GM12864 (cell line): Measurements from ENCODE around the gene ZMYND11.

Experiments
- DNase-seq: peaks from one replicate; pipeline ENCODE4 v3.0.0-alpha.2; 2011; ENCODE audit warnings: low read depth
- H3K4me3 ChIP-seq: 2 replicates; pipeline ENCODE4 v1.5.1; 2011; ENCODE audit warnings: mild to moderate bottlenecking, low read depth, low read length, control low read depth
- CTCF ChIP-seq: IDR thresholded peaks from 2 replicates; pipeline ENCODE4 v1.5.1; 2011; ENCODE audit warnings: low read depth, mild to moderate bottlenecking, moderate library complexity, low read length, control low read depth, inconsistent platforms; ENCODE audit errors: missing control alignments

The ZMYND11 gene

GRCh38 chr10:137606-138005, 2.4 kb downstream of the ZMYND11 start:
- H3K4me3 ChIP-seq, result no peak overlapping the region
- no peak for TF ChIP-seq CTCF
- no peak for DNase-seq

- no peak for DNase-seq
Observed at GRCh38 chr10:142371-142770, 7.1 kb downstream of the ZMYND11 start.

GRCh38 chr10:152915-153314, 17.7 kb downstream of the ZMYND11 start:
- H3K4me3 ChIP-seq, result no peak overlapping the region
- DNase-seq, result no peak
- no peak for TF ChIP-seq CTCF

More at GRCh38 chr10:142371-142770, 7.1 kb downstream of the ZMYND11 start:
- no peak overlapping the region for H3K4me3 ChIP-seq
- no peak for TF ChIP-seq CTCF

DNA sequence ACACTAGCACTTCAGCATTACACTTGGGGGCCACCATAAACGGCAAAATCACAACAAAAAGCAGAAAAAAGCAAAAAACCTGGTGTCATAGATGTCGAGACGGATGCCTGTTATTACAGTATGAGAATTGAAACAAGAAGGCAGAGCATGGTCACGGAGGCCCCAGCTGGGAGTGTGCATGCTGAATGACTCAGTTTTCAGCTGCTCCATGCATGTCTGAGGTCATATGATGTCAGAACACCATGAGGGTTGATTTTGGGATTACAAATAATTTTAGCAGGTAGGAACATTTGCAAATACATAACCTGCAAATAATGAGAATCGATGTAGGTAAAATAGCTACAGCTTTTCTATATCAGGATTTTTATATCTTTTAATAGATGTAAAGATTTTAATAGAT, 19.1 kb downstream of the ZMYND11 start:
- DNase-seq, result no peak
- H3K4me3 ChIP-seq, result no peak overlapping the region
- TF ChIP-seq CTCF, result no peak

DNA sequence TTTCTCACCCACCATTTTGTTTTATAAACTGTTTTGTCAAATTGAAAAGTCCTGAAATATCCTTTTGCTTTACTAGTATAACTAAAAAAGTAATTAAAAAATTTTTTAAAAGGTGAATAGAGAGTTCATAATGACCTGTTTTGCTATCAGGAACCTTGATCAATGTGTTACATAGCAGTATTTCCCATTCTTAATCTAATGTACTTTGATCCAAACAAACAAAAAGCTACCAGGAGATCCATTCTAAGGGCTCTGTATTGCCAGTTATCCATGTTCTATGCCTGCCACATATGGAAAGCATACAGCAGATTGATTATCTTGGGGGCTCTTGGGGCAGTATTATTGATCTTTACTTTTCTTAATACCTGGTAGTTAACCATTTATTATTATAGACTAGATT, 32.1 kb downstream of the ZMYND11 start:
- DNase-seq, result no peak
- no peak overlapping the region for H3K4me3 ChIP-seq
- TF ChIP-seq CTCF, result no peak

DNA sequence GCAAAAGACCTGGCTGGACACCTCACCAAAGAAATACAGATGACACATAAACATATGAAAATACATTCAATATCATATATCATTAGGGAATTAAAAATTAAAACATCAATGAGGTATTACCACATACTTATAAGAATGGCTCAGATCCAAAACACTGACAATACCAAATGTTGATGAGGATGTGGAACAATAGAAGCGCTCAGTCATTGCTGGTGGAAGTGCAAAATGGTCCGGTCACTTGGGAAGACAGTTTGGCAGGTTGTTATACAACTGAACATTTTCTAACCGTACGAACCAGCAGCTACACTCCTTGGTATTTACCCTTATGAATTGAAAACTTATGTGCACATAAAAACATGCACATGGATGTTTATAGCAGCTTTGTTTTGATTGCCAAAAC, 38.5 kb downstream of the ZMYND11 start:
- DNase-seq, result no peak
- no peak for TF ChIP-seq CTCF
- no peak overlapping the region for H3K4me3 ChIP-seq

DNA sequence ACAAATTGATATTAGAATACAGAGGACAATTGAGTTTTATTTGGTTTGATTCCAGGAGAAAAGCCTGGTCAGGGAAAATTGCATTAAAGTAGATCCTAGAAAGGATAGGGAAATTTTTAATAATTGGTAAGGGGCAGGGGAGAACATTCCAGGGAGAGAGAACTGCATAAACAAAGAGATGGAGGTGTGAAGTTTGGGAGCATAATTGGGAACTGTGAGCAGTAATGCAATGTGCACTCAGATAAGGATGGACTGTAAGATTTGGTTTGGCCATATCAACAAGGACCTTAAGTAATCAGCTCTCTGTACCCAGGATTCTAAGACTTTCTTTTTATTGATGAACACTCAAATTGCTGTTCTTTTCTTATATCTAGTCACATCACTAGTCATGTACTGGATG, 41.4 kb downstream of the ZMYND11 start:
- H3K4me3 ChIP-seq, result no peak overlapping the region
- no peak for TF ChIP-seq CTCF
- no peak for DNase-seq
